Hematopoietic multipotent progenitor cell treated with erythropoietin and hydrocortisone succinate and interleukin-3 and kit ligand, for 8 days (in vitro differentiated cells): ENCODE measurements around the gene ELOB.

Experiments used
- DNase-seq: peaks from one replicate; pipeline ENCODE4 v3.0.0-alpha.2; 2015

The ELOB gene

GRCh38 chr16:2809149-2809760, 32.2 kb upstream of the ELOB start:
- no peak for DNase-seq

- no peak for DNase-seq
These were observed 31.1 kb upstream of the ELOB start for GRCh38 chr16:2808181-2808580.

GRCh38 chr16:2806286-2806685, 29.2 kb upstream of the ELOB start:
- no peak for DNase-seq

- DNase-seq: no peak
These were observed 27.6 kb upstream of the ELOB start for GRCh38 chr16:2804728-2805127.

- DNase-seq: no peak
These were observed 26.6 kb upstream of the ELOB start for GRCh38 chr16:2803545-2804195.

GRCh38 chr16:2799859-2800226, 22.8 kb upstream of the ELOB start:
- DNase-seq: no peak

- DNase-seq: no peak
These were observed 22.3 kb upstream of the ELOB start for GRCh38 chr16:2799205-2799858.

- no peak for DNase-seq
These were observed 21.7 kb upstream of the ELOB start for GRCh38 chr16:2798723-2799204.

- no peak for DNase-seq
These were observed 18.5 kb upstream of the ELOB start for GRCh38 chr16:2795395-2796143.

- no peak for DNase-seq
These were observed 15.9 kb upstream of the ELOB start for GRCh38 chr16:2792940-2793339.

GRCh38 chr16:2791174-2791573, 14.1 kb upstream of the ELOB start:
- DNase-seq: no peak

- no peak for DNase-seq
These were observed 13.6 kb upstream of the ELOB start for GRCh38 chr16:2790631-2791030.

GRCh38 chr16:2787961-2788360, 10.9 kb upstream of the ELOB start:
- DNase-seq: no peak

- no peak for DNase-seq
These were observed 10.3 kb upstream of the ELOB start, which contains the start of gene PRSS33 for GRCh38 chr16:2787406-2787805. Gene PRSS33 (minus strand): TSS chr16:2787560. CDS start chr16:2786547, 1,013 bp downstream.

- no peak for DNase-seq
These were observed 9.7 kb upstream of the ELOB start for GRCh38 chr16:2786826-2787151.

- DNase-seq: no peak
These were observed 9.2 kb upstream of the ELOB start for GRCh38 chr16:2786061-2786825.

- DNase-seq: no peak
These were observed 8.3 kb upstream of the ELOB start for GRCh38 chr16:2785101-2785991.

GRCh38 chr16:2784358-2785100, 7.4 kb upstream of the ELOB start:
- no peak for DNase-seq

GRCh38 chr16:2783581-2784357, 6.7 kb upstream of the ELOB start:
- no peak for DNase-seq
